SK-N-SH treated with all-trans-retinoic acid at 6 μM for 48 hours (cell line): ENCODE measurements around the gene ACO1.

ENCODE experiments used
- ATAC-seq: fragments of 200-7000 bp; cut with Tn5 transposase; 3 replicates; pipeline ENCODE4 v1.9.1; 2020; ENCODE audit warnings: mild to moderate bottlenecking, moderate library complexity
- ARNTL ChIP-seq: fragments of 450-650 bp; formaldehyde crosslinking; IDR thresholded peaks from 2 replicates; pipeline ENCODE4 v1.5.0; 2020; ENCODE audit warnings: low read depth, mild to moderate bottlenecking, moderate library complexity, borderline replicate concordance
- BACH2 ChIP-seq: fragments of 250-450 bp; sonication (Bioruptor Pico); IDR thresholded peaks from 2 replicates; pipeline ENCODE4 v1.9.0; 2021; ENCODE audit warnings: mild to moderate bottlenecking, borderline replicate concordance
- CREB5 ChIP-seq: fragments of 250-450 bp; sonication (Bioruptor Pico); IDR thresholded peaks from 2 replicates; pipeline ENCODE4 v1.5.1; 2020; ENCODE audit warnings: low read depth, mild to moderate bottlenecking, moderate library complexity
- CSDC2 ChIP-seq: fragments of 250-450 bp; sonication (Bioruptor Pico); IDR thresholded peaks from 2 replicates; pipeline ENCODE4 v1.5.0; 2020; ENCODE audit warnings: mild to moderate bottlenecking, moderate library complexity
- CSRNP3 ChIP-seq: fragments of 250-450 bp; sonication (Bioruptor Pico); IDR thresholded peaks from 2 replicates; pipeline ENCODE4 v1.5.1; 2021; ENCODE audit warnings: mild to moderate bottlenecking, moderate library complexity
- ESRRG ChIP-seq: fragments of 250-450 bp; sonication (Bioruptor Pico); IDR thresholded peaks from 2 replicates; pipeline ENCODE4 v1.6.1; 2021; ENCODE audit warnings: mild to moderate bottlenecking
- GLIS3 ChIP-seq: fragments of 250-450 bp; sonication (Bioruptor Pico); IDR thresholded peaks from 2 replicates; pipeline ENCODE4 v1.5.0; 2020; ENCODE audit warnings: mild to moderate bottlenecking, moderate library complexity
- ISL1 ChIP-seq: fragments of 250-450 bp; sonication (Bioruptor Pico); IDR thresholded peaks from 2 replicates; pipeline ENCODE4 v2.1.2; 2022; ENCODE audit warnings: mild to moderate bottlenecking, moderate library complexity
- OSR1 ChIP-seq: fragments of 250-450 bp; sonication (Bioruptor Pico); IDR thresholded peaks from 2 replicates; pipeline ENCODE4 v1.8.0; 2022; ENCODE audit warnings: moderate library complexity, mild to moderate bottlenecking, inconsistent platforms
- POU6F1 ChIP-seq: fragments of 250-450 bp; sonication (Bioruptor Pico); IDR thresholded peaks from 2 replicates; pipeline ENCODE4 v1.8.0; 2021; ENCODE audit warnings: low read depth, mild to moderate bottlenecking, moderate library complexity, borderline replicate concordance
- PPARA ChIP-seq: fragments of 250-450 bp; sonication (Bioruptor Pico); IDR thresholded peaks from 2 replicates; pipeline ENCODE4 v1.5.0; 2020; ENCODE audit warnings: mild to moderate bottlenecking, borderline replicate concordance
- RARB ChIP-seq: fragments of 250-450 bp; sonication (Bioruptor Pico); IDR thresholded peaks from 2 replicates; pipeline ENCODE4 v1.8.0; 2021; ENCODE audit warnings: mild to moderate bottlenecking, moderate library complexity
- SNAI2 ChIP-seq: fragments of 250-450 bp; sonication (Bioruptor Pico); IDR thresholded peaks from 2 replicates; pipeline ENCODE4 v1.5.0; 2020; ENCODE audit warnings: mild to moderate bottlenecking, moderate library complexity
- TCF4 ChIP-seq: fragments of 250-450 bp; sonication (Bioruptor Pico); IDR thresholded peaks from 2 replicates; pipeline ENCODE4 v1.8.0; 2021; ENCODE audit warnings: mild to moderate bottlenecking, moderate library complexity, borderline replicate concordance
- TOX ChIP-seq: fragments of 250-450 bp; sonication (Bioruptor Pico); IDR thresholded peaks from 2 replicates; pipeline ENCODE4 v1.8.0; 2021; ENCODE audit warnings: mild to moderate bottlenecking, moderate library complexity, borderline replicate concordance
- ZC3H10 ChIP-seq: fragments of 250-450 bp; sonication (Bioruptor Pico); IDR thresholded peaks from 2 replicates; pipeline ENCODE4 v1.5.1; 2021; ENCODE audit warnings: mild to moderate bottlenecking, moderate library complexity
- ZFP3 ChIP-seq: fragments of 250-450 bp; sonication (Bioruptor Pico); IDR thresholded peaks from 2 replicates; pipeline ENCODE4 v1.5.0; 2020; ENCODE audit warnings: mild to moderate bottlenecking, moderate library complexity
- ZFP30 ChIP-seq: fragments of 450-650 bp; formaldehyde crosslinking; IDR thresholded peaks from 2 replicates; pipeline ENCODE4 v1.5.0; 2022; ENCODE audit warnings: mild to moderate bottlenecking, moderate library complexity
- ZNF565 ChIP-seq: fragments of 450-650 bp; formaldehyde crosslinking; conservative IDR thresholded peaks from 2 replicates; pipeline ENCODE4 v1.5.0; 2020; ENCODE audit warnings: low read depth, mild to moderate bottlenecking, moderate library complexity
- ZNF70 ChIP-seq: fragments of 450-650 bp; formaldehyde crosslinking; IDR thresholded peaks from 2 replicates; pipeline ENCODE4 v1.5.0; 2020; ENCODE audit warnings: mild to moderate bottlenecking, moderate library complexity
- ZNF8 ChIP-seq: fragments of 450-650 bp; formaldehyde crosslinking; IDR thresholded peaks from 2 replicates; pipeline ENCODE4 v1.5.0; 2020; ENCODE audit warnings: mild to moderate bottlenecking, moderate library complexity
- TF ChIP-seq, protein P1 (sequence below): fragments of 250-450 bp; sonication (Bioruptor Pico); IDR thresholded peaks from 2 replicates; pipeline ENCODE4 v1.8.0; 2020; ENCODE audit warnings: mild to moderate bottlenecking, moderate library complexity, borderline replicate concordance

ACO1 gene

DNA sequence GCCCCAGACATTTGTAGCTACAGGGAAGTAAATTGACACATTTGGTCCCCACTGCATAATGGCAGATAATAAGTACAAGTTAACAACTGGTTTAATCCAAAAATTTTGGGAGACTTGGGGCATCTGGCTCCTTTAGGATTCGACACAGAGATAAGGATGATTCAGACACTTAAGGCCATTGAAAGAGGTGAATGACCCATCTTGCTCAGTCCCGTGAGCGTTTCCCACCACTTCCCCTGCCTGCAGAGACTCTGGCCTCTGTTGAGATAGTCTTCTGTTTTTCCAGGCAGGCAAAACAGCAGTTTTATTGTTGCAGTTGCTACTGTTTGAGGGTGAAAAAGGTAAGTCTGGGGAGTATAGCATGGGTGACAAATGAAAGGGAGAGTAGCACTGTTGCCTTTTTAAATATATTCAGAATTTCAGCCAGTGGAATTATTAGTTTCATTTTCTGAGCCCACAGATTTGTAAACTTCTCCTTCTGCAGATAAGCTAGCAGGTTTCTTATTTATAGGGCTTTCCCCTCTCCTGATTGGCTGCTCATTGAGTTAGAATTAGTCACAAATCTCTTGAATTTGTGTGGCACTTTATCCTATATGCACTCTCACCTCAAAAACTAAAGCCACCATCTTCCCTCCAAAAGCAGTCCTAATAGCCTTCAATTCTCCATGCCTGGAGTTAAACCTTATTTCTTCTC lies 19.3 kb downstream of the ACO1 start:
- no peak for TF ChIP-seq ZNF565
- TF ChIP-seq POU6F1 (CRISPR knock-in tag) = no peak
- TF ChIP-seq GLIS3 (CRISPR knock-in tag) = no peak
- no peak for TF ChIP-seq ARNTL (CRISPR knock-in tag)
- TF ChIP-seq PPARA (CRISPR knock-in tag) = no peak
- no peak for TF ChIP-seq TCF4 (CRISPR knock-in tag)
- no peak for TF ChIP-seq ESRRG (CRISPR knock-in tag)
- TF ChIP-seq RARB (CRISPR knock-in tag) = no peak
- no peak for TF ChIP-seq CREB5 (CRISPR knock-in tag)
- TF ChIP-seq CSDC2 (CRISPR knock-in tag) = no peak
- TF ChIP-seq SNAI2 (CRISPR knock-in tag) = no peak
- no peak for TF ChIP-seq ZNF70 (CRISPR knock-in tag)
- TF ChIP-seq ISL1 (CRISPR knock-in tag) = no peak
- TF ChIP-seq, protein P1, sequence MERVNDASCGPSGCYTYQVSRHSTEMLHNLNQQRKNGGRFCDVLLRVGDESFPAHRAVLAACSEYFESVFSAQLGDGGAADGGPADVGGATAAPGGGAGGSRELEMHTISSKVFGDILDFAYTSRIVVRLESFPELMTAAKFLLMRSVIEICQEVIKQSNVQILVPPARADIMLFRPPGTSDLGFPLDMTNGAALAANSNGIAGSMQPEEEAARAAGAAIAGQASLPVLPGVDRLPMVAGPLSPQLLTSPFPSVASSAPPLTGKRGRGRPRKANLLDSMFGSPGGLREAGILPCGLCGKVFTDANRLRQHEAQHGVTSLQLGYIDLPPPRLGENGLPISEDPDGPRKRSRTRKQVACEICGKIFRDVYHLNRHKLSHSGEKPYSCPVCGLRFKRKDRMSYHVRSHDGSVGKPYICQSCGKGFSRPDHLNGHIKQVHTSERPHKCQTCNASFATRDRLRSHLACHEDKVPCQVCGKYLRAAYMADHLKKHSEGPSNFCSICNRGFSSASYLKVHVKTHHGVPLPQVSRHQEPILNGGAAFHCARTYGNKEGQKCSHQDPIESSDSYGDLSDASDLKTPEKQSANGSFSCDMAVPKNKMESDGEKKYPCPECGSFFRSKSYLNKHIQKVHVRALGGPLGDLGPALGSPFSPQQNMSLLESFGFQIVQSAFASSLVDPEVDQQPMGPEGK = no peak
- TF ChIP-seq CSRNP3 = no peak
- no peak for TF ChIP-seq ZC3H10
- no peak for TF ChIP-seq ZFP30
- TF ChIP-seq BACH2 (CRISPR knock-in tag) = no peak
- TF ChIP-seq ZFP3 (CRISPR knock-in tag) = no peak
- TF ChIP-seq ZNF8 = no peak
- no peak for ATAC-seq

DNA sequence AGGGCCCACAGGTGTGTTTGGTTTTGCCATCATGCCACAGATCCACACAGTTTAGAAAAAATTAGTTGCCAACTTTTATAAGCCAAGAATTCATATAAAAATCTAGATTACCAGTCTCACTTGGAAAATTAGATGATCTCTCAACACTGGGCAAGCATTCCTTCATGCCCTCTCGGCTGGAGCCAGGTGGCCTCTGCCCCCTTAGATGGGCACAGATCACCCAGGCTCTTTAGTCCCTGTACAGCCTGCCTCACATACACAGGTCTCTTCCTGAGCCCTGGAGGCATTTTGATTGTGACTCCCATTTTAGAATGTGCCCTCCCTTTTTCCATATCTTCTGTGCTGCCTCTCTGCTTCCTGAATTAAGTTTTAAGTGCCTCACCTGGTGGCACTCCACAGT lies 20.0 kb downstream of the ACO1 start:
- ATAC-seq = no peak
- no peak for TF ChIP-seq ZFP30
- TF ChIP-seq ZNF70 (CRISPR knock-in tag) = no peak
- TF ChIP-seq ZC3H10 = no peak
- no peak for TF ChIP-seq ISL1 (CRISPR knock-in tag)
- TF ChIP-seq GLIS3 (CRISPR knock-in tag) = no peak
- TF ChIP-seq CREB5 (CRISPR knock-in tag) = no peak
- no peak for TF ChIP-seq OSR1 (CRISPR knock-in tag)
- no peak for TF ChIP-seq SNAI2 (CRISPR knock-in tag)
- TF ChIP-seq ZNF565 = no peak
- TF ChIP-seq ARNTL (CRISPR knock-in tag) = no peak
- TF ChIP-seq ESRRG (CRISPR knock-in tag) = no peak
- TF ChIP-seq RARB (CRISPR knock-in tag) = no peak
- TF ChIP-seq TOX (CRISPR knock-in tag) = no peak
- TF ChIP-seq, all 23 proteins: peak for 0

- TF ChIP-seq, protein P1 = no peak
- TF ChIP-seq CSRNP3 = no peak
- TF ChIP-seq ZFP3 (CRISPR knock-in tag) = no peak
- no peak for TF ChIP-seq ZFP30
- TF ChIP-seq CSDC2 (CRISPR knock-in tag) = no peak
- TF ChIP-seq ZNF70 (CRISPR knock-in tag) = no peak
- no peak for TF ChIP-seq CREB5 (CRISPR knock-in tag)
- no peak for ATAC-seq
Measured at GRCh38 chr9:32404856-32405255, 20.4 kb downstream of the ACO1 start.
